DMS153 (cell line): ENCODE measurements around the gene HECTD4.
"Not testable (repeated sequence)": the region's sequence is repeated elsewhere in the genome, so short reads cannot be mapped to it uniquely, and the experiment has no call there.

Experiments
- DNase-seq: peaks from one replicate; lab custom pipeline; 2025; lab: John Stamatoyannopoulos, UW

HECTD4 gene

DNA sequence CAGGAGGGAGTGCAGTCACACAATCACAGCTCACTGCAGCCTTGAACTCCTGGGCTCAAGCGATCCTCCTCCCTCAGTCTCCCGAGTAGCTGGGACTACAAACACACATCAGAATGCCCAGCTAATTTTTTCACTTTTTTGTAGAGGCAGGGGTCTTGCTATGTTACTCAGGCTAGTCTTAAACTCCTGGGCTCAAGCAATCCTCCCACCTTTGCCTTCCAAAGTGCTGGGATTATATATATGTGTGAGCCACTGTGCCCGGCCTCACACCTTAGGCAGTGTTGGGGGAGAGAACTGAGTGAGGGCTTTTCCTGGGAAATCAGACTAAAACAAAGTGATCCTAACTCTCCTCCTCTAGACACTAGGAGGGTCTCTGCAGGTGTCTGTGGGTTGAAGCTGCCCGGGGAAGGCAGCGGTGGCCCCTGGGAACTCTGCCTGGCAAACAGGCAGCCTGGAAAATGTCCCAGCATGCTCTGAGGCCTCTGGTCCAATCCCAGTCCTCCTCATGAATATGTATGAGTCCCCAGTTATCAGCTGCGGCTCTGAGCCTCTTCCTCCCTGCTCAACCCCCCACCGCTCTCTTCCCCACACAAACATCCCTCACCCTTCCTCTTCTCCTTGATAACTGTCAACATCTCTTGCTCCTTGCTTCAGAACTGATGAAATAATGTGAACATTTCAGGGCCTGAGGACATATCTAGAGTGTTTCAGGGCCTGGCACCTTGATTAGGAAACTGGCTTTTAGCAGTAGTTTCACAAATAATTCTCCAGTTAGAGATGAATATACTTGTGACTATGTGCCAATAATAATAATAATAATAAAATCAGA is 265.8 kb downstream of the HECTD4 start:
- peak; percentile 53 for DNase-seq

- DNase-seq, result no peak
Measured at GRCh38 chr12:112115259-112116045, 266.8 kb downstream of the HECTD4 start.

- no peak for DNase-seq
Measured at GRCh38 chr12:112112409-112113133, 269.7 kb downstream of the HECTD4 start.

GRCh38 chr12:112111931-112112330 is 270.3 kb downstream of the HECTD4 start:
- no peak for DNase-seq

DNA sequence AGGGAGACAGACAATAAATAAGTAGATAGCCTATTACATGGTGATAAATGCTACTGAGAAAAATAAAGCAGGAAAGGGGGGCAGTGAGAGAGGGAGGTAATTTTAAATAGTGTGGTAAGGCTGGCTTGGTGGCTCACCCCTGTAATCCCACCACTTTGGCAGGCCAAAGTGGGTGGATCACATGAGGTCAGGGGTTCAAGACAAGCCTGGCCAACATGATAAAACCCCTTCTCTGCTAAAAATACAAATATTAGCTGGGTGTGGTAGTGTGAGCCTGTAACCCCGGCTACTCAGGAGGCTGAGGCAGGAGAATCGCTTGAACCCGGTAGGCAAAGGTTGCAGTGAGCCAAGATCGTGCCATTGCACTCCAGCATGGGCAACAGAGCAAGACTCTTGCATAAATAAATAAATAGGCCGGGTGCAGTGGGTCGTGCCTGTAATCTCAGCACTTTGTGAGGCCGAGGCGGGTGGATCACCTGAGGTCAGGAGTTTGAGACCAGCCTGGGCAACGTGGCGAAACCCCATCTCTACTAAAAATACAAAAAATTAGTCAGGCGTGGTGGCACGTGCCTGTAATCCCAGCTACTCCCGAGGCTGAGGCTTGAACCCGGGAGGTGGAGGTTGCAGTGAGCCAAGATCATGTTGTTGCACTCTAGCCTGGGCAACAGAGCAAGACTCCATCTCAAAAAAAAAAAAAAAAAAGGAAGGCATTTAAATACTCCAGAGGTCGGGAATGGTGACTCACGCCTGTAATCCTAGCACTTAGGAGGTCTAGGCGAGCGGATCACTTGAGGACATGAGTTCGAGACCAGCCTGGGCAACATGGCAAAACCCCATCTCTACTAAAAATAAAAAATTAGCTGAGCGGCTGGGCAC is 271.2 kb downstream of the HECTD4 start:
- not testable (repeated sequence) for DNase-seq
